GM12891 (cell line): ENCODE data around the gene PAN3.

Experiments used
- PAX5 ChIP-seq: IDR thresholded peaks from 2 replicates; pipeline ENCODE4 v1.6.1; 2011; ENCODE audit warnings: low read length, moderate library complexity, mild to moderate bottlenecking; ENCODE audit not compliant: insufficient read depth, severe bottlenecking
- POLR2A ChIP-seq: IDR thresholded peaks from 2 replicates; pipeline ENCODE4 v1.6.1; 2011; ENCODE audit warnings: low read depth, low read length, control low read depth

DNA sequence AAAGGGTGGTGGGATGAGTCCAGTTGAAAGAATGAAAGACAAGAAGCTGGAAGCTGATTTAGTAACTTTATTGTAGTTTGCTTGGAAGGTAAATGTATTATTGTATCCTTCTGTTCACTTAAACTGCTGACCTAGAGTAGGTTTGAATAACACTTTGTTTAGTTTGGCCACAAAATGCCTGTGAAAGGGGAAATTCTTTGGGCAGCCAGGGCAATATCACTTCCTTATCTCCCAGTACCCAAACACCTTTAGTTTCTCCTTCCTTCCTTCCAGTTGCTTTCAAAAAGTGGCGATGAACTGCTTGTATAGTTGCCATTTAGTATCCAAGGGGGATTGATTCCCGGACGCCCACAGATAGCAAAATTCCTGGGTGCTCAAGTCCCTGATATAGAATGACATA lies 120.1 kb downstream of the PAN3 start:
- TF ChIP-seq PAX5, result no peak
- TF ChIP-seq POLR2A, result no peak
